HL-60/S4 treated with phorbol 12-myristate 13-acetate at 8.2 ng/mL for 4 days and 3 days (cell line): Measurements from ENCODE around the gene MEGF6.

Source experiments
- in situ Hi-C: fragments of 300-500 bp; cut with MboI; formaldehyde crosslinking; loops from 2 replicates; pipeline ENCODE4 v1.15.0; 2022; ENCODE audit warnings: low sequenced_read_pairs

Gene MEGF6

DNA sequence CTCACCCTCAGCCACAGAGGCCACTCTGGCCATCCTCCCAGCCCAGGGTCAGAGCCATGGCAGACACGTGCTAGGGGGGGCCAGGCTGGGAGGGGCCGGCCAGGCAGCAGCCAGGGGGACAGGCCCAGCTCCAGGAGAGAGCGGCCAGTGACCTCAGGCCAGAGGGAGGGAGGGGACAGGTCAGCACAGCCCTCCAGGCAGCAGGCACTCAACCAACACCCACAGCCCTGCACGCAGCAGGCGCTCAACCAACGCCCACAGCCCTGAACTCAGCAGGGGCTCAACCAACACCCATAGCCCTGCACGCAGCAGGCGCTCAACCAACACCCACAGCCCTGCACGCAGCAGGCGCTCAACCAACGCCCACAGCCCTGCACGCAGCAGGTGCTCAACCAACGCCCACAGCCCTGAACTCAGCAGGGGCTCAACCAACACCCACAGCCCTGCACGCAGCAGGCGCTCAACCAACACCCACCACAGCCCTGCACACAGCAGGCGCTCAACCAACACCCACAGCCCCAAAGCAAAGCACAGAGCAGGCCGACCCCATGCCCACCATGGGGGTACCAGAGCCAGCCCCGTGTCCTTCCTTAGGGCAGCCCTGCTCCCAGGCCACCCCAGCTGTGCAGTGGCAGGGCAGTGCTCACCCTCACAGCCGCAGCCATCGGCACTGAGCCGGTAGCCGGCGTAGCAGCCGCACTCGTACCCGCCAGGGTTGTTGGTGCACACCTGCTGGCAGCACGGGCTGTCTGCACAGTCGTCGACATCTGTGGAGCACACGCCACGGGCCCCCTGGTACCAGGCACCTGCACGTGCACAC lies 101.0 kb downstream of the MEGF6 start:
- in situ Hi-C loops, result no loop called here

DNA sequence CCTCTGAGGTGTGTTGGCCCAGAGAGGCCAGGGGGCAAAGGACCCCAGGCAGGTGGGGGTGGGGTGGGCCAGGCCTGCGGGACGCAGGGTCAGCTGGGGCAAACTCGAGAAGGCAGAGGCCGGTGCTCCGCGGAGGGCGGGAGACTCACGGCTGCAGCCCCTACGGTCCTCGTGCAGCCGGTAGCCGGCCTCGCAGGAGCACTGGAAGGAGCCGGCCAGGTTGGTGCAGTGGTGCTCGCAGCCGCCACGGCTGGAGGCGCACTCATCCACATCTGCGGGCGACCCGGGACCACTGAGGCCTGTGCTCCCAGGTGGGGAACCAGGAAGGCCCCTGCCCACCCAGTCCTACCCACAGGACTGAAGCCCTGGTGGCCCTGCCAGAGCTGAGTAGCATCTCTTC lies 101.6 kb downstream of the MEGF6 start:
- in situ Hi-C loops, result no loop called here

DNA sequence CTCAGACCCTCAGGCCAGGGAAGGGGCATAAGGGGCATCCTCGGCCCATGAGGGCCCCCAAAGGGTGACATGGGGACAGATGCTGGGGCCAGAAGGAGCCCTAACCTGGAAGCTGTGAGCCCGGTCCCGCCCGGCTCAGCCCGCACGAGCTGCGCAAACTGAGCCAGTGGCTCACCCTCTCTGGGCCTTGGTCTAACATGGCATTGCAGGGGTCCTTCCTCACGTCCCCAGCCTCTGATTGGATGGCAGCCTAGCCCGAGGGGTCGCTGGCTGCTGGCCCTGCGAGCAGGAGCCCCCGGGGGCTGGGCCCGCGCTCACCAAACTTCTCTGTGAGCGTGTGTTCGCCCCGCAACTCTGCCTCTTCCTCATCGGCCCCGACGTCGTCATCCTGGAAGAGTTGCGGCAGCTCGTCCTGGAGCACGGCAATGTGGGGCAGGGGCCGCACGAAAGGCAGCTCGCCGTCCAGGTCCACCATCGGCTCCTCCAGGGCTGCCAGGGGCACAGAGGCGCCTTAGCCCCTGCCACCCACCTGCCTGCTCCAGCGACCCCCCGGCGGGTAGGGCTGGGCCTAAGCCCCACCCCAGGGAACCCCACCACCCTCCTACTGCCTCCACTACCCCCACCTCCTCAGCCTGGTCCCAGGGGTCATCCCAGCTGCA lies 102.4 kb downstream of the MEGF6 start:
- in situ Hi-C loops, result no loop called here

DNA sequence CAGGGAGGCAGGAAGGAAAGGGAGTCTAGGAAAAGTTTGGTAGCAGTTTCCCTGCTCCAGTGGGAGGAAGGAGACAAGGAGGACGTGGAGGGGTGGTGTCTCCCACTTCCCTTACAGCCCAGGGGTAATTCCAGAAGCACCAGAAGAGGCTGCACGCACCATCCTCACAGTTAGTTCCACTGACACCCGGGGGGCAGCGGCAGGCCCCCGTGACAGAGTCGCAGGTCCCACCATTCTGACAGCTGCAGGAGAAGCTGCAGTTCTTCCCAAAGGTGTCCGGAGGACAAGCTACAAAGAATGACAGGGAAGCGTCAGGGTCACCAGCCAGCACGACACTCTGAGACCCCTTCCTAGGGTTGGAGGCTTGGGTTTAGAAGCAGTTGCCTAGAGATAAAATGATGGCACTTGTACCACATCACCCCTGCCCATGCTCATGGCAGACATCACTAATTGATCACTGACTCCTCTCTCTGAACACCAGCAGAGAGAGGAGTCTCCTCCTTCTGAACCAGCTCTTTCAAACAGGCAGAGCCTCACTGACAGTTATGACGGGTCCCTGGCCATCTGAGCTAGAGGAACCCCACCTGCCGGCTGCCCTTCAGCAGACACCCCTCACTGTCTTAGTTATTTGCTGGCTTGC lies 103.6 kb downstream of the MEGF6 start:
- in situ Hi-C loops, result no loop called here

DNA sequence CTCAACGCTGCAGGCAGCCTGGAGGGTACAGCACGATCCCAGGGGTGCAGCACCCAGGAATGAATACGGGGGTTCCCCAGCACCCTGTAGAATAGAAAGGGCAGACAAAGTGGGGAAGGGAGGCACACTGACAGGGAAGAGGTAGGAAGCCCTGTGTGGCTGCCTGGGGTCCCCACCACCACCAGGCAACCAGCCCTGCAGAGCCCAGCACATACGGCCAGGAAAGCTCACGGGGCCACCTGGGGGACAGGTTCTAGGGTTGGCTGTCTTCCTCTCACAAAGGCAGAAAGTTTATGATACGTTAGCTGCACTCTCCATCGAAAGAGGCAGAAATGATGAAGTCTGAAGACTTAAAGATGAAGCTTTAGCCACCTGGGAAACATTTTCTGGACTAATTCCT lies 104.4 kb downstream of the MEGF6 start:
- in situ Hi-C loops, result no loop called here

DNA sequence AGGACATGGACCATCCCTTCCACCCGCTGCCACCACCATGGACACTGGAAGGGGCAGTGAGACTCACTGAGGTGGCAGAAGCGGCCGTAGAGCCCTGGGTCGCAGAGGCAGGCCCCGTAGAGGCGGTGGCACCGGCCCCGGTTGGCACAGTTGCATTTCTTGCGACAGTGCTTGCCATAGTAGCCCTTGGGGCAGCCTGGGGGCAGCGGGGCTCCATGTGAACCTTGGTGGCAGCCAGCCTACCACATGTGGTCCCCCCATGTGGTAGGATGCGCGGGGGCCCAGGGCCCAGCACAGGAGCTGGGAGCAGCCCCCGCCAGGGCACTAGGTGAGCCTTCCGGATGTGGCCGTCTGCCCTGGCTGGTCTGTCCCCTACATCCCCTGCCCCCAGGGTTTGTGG lies 105.3 kb downstream of the MEGF6 start:
- in situ Hi-C loops, result no loop called here

DNA sequence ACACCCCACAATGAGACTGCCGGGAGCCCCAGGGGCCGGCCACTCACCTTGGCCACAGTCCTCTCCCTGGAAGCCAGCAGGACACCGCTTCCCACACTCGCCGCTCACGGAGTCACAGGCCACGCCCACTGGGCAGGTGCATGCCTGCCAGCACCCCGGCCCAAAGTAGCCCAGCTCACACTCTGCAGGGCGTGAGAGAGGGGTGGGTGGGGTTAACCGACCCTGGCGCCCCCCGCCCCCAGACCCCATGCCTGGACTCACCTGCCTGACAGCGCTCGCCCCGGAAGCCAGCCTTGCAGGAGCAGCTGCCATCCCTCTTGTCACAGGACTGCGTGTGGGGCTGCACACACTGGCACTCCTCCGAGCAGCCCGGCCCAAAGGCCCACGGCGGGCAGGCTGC lies 106.1 kb downstream of the MEGF6 start:
- in situ Hi-C loops, result no loop called here

DNA sequence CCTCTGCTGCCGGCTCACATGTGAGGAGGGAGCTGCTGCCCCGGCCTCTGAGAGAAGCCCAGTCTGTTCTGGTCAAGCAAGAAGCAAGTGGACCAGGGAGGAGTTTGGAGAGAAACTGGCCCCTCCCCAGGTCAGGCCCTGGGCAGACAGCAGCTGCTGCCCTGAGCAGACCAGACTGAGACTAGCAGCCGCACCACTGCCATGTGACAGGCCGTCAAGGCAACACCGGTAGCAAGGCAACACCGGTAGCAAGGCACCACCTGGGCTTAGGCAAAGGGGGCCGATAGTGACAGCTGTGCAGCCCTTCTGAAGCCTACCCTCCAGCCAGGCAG lies 106.5 kb downstream of the MEGF6 start:
- in situ Hi-C loops, result no loop called here

DNA sequence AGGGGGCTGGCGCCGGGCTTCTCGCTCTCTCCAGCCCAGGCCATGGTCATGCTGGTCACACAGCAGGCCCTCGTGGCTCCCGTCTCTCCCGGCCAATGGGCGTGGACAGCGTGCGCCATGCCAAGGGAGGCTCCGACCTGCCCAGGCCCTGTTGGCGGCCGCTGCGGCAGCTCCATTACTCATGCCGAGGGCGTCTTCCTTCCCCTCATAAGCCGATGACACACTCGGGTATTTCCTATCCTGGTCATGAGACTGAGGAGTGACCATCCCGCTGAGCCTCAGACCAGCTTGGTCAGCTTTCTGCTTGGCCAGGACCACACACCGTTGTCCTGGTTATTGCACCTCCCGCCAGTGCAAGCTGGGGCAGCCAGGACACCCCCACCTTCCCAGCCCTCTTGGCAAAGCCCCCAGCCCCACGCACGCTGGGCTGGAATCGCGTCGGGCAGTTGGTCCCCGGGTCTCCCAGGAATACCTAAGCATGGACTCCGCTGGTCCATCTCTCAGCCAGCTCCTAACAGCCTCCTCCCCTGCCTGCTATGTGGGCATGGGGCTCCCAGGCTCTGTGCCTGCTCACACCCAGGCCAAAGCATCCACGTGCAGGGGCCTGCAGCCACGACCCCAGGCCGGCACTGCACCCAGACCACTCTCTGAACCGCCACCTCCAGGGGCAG lies 107.0 kb downstream of the MEGF6 start:
- in situ Hi-C loops, result no loop called here

DNA sequence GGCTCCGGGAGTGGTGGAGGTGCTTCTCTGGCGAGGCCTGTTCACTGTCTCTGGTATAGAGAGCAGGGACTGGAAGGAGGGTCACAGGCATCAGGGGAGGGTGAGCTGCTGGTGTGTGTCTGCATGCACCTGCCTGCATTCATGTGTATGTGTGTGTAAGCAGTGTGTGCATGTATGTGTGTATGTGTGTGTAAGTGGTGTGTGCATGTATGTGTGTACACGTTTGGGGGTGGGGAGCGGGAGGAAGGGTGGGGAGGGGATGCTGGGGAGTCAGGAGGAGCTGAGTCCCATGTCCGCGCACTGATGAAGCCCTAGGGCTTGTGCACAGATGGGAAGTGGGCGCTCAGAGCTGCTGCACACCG lies 107.8 kb downstream of the MEGF6 start:
- in situ Hi-C loops, result no loop called here

DNA sequence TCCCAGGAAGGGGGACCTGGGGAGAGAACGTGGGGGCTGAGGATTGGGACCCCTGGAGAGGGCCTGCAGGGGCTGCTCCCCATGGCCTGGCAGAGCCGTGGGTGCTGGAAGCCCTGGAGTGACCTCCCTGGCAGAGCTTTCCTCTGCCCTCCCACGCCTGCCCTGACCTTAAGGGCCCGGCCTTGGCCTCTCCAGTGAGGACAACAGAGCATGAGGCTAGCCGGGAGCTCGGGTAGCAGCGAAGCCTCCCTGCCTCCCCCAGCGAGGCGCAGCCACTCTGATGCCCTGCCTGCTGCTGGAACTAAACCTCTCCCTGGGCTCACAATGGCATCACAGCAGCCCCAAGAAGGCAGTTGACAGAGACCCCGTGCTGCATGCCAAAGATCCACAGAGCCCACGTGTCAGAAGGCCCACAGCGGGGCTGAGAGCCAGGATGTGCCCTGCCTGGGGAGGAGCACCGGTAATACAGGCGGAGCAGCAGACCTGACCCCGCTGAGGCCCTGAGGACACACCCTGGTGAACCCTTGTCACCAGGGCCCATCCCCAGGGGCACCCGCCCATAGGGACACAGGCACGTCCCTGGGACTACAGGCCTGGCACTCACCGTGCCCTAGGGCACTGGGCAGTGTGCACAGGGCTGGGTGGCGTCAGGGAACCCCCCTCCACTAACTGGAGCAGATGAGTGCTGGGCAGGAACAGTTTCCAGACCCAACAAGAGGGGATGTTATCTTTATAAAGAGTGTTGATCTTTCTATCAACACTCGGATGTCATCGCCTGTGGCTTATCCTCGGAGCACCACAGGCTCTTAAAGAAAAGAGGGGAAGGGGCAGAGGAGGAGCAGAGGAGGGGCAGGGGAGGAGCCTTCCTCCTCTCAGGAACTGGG lies 108.4 kb downstream of the MEGF6 start:
- in situ Hi-C loops, result no loop called here

DNA sequence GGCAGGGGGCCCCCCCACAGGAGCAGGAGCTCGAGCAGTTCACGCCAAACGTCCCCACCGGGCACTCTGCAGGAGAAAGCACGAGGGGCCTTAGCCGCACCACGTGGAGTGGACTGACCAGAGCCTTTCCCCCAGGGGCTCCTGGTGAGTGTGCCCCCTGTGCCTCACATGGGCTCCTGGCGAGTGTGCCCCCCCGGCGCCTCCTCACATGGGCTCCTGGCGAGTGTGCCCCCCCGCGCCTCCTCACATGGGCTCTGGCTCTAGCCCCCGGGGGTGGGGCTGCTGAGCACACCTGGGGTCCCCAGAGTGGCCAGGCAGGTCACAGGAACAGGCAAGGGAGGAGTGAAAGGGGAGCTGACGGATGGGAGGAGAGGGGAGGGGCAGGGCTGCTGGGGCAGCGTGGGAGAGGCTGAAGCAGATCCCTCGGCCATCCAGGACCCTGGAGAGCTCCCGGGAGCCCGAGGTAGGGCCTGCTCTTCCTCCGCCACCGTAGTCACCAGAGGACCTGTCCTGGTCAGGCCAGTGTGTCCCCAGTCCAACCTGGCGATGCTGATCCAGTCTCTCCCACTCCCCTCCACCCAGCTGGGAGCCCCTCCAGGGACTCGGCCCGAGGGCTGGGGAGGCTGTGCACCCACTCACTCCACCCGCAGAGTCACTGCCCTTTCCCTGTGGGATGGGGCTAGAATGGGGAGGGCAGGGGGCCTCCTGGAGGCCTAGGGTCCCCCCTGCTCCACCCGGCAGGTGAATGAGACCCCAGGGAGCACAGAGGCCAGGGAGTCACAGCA lies 109.3 kb downstream of the MEGF6 start:
- in situ Hi-C loops, result no loop called here

DNA sequence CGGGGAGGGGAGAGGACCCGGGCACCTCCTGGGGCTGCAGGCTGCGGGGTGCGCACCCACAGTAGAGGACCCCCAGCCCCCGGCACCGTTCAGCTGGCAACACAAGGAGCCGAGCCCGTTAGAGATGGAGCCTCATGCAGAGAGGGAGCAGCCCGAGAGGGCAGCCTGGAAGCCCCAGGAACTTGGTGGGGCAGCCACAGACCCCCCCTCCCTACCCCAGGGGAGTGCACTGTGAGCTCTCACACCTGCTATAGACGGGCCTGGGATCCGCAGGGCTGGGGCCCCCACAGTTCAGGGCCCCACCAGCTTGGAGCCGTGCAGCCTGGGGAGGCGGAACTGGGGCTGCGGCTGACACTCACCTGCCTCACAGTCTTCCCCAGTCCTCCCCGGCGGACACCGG lies 109.9 kb downstream of the MEGF6 start:
- in situ Hi-C loops, result no loop called here

DNA sequence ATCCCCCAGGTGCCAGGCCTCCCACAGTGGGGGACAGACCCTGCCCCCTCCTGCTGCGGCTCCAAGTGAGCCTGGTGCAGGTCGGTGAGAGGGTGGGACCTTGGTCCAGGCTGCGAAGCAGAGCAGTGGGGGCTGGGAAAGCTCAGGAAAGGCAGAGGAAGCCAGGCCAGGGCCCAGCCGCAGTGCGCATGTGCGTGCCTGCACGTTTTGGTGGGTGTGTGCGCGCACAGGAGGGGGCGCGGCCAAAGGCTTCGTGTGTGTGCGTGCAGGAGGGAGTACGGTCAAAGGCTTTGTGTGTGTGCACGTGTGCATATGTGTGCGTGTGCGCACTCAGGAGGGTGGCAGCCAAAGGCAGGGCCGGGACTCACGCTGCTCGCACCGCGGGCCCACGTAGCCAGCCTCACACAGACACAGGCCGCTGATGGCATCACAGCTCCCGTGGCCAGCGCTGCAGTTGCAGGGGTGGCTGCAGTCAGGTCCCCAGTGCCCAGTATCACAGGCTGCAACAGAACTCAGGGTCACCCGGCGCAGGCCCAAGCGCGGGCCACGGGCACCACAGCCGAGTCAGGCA lies 111.0 kb downstream of the MEGF6 start:
- in situ Hi-C loops, result no loop called here

DNA sequence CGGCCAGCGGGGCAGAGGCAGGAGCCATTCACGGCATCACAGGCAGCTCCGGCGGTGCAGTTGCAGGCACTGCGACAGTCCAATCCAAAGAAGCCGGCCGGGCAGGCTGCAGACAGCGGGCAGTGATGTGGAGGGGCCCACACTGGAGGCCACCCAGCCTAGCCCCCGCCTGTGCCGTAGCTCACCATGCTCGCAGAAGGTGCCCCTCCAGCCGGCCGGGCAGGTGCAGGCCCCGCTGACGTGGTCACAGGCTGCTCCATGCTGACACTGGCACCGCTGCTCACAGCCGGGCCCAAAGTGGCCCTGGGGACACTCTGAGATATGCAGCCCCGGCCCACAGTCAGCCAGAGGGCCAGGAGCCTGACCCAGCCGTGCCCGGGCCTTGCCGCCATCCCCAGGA lies 111.7 kb downstream of the MEGF6 start:
- in situ Hi-C loops, result no loop called here

DNA sequence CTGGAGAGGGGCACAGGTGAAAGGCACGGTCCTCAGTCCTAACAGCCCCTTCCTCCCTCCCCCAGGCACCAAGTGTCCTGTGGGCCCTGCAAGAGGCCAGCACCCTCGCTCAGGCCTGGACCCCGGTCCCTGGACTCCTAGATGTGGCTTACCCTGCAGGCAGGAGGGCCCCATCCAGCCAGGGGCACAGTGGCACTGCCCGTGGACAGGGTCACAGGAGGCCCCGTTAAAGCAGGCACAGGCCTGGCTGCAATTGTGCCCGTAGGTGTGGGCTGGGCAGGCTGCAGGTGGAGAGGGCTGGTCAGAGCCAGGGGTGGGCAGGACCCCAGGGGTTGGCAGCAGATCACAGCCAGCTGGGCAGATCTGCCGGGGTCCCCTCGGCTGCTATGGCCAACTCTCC lies 112.3 kb downstream of the MEGF6 start:
- in situ Hi-C loops, result no loop called here

DNA sequence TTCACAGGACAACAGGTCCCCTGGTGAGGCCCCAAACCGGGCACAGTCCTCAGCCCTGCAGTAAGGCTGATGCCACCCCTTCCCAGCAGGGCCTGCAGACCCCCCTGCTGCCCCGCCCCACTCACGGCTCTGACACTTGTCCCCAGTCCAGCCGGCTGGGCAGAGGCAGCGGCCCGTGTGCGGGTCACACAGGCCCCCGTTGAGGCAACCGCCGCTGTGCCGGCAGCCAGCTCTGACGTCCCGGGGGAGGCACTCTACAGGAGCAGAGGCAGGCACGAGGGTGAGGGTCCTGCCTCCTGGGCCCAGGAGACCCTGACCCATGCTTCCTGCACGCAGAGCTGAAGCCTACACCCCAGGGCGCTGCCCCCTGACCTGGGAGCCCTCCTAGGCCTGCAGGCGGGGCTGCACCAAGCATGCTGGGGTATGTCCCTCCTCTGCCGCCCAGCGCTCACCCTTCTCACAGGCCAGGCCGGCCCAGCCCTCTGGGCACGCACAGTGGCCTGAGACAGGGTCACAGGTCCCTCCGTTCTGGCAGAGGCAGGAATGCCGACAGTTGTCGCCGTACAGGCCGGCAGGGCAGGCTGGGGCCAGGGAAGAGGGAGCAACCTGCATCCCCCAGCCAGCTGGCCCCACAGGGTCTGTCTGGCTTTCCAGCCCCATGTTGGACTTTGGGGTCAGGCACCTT lies 112.9 kb downstream of the MEGF6 start:
- in situ Hi-C loops, result no loop called here

DNA sequence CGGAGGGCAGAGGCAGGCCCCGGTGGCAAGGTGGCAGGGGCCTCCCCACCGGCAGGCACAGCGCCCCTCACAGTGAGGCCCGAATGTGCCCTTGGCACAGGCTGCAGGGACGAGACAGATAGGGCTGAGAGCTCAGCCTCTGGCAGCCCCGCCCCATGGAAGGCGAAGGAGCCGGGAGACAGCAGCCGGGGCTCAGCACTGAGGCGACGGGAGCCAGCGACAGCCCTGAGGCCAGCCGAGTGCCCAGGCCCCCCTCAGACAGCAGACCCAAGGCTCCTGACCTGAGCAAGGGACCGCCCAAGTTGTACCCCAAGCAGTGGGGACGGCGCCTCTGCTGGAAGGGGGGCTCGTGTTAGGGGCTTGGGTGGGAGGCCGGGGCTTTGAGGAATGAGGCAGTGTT lies 113.8 kb downstream of the MEGF6 start:
- in situ Hi-C loops, result no loop called here

DNA sequence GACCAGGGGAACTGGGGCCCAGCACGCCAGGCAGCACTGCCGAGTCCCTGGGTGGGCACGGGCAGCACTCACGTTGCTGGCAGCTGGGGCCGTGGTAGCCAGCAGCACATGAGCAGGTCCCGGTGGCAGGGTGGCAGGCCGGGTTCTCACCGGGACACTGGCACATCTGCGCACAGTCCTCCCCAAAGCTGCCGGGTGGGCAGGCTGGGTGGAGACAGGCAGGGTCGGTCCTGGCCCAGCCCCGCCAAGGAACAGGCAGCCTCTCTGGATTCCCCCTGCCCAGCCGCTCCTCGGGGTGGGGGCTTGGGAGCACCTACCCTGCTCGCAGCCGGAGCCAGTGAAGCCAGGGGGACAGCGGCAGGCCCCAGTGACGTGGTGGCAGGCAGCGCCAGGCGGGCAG lies 114.4 kb downstream of the MEGF6 start:
- in situ Hi-C loops, result no loop called here
